Measurements from ENCODE around the gene LMCD1.

DNA sequence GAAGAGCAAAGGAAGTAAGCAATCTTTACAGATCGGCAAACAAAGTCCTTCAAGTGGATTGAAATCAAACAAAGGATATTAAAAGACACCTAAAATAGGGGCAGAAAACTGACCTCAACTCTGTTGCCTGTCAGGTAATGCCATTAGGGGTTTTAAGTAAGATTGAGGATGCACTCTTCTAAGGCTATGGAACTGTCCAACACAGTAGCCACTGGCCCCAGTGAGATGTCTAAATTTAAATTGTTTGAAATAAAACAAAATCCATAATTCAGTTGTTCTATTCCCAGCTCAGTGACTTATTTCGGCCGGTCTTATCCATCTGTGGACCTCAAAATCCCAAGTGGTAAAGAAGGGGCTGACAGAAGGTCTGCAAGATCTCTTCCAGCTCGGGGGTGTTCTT, 49.5 kb upstream of the LMCD1 start:
- TF ChIP-seq, protein P1, sequence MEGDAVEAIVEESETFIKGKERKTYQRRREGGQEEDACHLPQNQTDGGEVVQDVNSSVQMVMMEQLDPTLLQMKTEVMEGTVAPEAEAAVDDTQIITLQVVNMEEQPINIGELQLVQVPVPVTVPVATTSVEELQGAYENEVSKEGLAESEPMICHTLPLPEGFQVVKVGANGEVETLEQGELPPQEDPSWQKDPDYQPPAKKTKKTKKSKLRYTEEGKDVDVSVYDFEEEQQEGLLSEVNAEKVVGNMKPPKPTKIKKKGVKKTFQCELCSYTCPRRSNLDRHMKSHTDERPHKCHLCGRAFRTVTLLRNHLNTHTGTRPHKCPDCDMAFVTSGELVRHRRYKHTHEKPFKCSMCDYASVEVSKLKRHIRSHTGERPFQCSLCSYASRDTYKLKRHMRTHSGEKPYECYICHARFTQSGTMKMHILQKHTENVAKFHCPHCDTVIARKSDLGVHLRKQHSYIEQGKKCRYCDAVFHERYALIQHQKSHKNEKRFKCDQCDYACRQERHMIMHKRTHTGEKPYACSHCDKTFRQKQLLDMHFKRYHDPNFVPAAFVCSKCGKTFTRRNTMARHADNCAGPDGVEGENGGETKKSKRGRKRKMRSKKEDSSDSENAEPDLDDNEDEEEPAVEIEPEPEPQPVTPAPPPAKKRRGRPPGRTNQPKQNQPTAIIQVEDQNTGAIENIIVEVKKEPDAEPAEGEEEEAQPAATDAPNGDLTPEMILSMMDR (IDR thresholded peaks at IDR 0.05), result no peak
- TF ChIP-seq TAF1 (IDR thresholded peaks at IDR 0.05; ENCODE audit: borderline replicate concordance, low read depth, low read length), result no peak
- TF ChIP-seq FOXM1 (IDR thresholded peaks at IDR 0.05; ENCODE audit: low read depth), result no peak
- TF ChIP-seq NFIC (IDR thresholded peaks at IDR 0.05; ENCODE audit: borderline replicate concordance), result no peak
- TF ChIP-seq, protein P2, sequence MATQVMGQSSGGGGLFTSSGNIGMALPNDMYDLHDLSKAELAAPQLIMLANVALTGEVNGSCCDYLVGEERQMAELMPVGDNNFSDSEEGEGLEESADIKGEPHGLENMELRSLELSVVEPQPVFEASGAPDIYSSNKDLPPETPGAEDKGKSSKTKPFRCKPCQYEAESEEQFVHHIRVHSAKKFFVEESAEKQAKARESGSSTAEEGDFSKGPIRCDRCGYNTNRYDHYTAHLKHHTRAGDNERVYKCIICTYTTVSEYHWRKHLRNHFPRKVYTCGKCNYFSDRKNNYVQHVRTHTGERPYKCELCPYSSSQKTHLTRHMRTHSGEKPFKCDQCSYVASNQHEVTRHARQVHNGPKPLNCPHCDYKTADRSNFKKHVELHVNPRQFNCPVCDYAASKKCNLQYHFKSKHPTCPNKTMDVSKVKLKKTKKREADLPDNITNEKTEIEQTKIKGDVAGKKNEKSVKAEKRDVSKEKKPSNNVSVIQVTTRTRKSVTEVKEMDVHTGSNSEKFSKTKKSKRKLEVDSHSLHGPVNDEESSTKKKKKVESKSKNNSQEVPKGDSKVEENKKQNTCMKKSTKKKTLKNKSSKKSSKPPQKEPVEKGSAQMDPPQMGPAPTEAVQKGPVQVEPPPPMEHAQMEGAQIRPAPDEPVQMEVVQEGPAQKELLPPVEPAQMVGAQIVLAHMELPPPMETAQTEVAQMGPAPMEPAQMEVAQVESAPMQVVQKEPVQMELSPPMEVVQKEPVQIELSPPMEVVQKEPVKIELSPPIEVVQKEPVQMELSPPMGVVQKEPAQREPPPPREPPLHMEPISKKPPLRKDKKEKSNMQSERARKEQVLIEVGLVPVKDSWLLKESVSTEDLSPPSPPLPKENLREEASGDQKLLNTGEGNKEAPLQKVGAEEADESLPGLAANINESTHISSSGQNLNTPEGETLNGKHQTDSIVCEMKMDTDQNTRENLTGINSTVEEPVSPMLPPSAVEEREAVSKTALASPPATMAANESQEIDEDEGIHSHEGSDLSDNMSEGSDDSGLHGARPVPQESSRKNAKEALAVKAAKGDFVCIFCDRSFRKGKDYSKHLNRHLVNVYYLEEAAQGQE (IDR thresholded peaks at IDR 0.05; ENCODE audit: low read depth, low read length), result peak; percentile 86
- TF ChIP-seq RAD21 (IDR thresholded peaks at IDR 0.05; ENCODE audit: low read length), result no peak
- TF ChIP-seq TCF12 (IDR thresholded peaks at IDR 0.05), result no peak
- no peak for TF ChIP-seq POLR2AphosphoS5 (IDR thresholded peaks at IDR 0.05; ENCODE audit: low read depth, low read length)
- TF ChIP-seq MXI1 (IDR thresholded peaks at IDR 0.05; ENCODE audit: low read depth, low read length), result no peak
- TF ChIP-seq, protein P3, sequence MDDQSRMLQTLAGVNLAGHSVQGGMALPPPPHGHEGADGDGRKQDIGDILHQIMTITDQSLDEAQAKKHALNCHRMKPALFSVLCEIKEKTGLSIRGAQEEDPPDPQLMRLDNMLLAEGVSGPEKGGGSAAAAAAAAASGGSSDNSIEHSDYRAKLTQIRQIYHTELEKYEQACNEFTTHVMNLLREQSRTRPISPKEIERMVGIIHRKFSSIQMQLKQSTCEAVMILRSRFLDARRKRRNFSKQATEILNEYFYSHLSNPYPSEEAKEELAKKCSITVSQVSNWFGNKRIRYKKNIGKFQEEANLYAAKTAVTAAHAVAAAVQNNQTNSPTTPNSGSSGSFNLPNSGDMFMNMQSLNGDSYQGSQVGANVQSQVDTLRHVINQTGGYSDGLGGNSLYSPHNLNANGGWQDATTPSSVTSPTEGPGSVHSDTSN (IDR thresholded peaks at IDR 0.05), result no peak
- no peak for TF ChIP-seq RXRA (IDR thresholded peaks at IDR 0.05; ENCODE audit: borderline replicate concordance, low read depth)
